ENCODE measurements around the gene IL13.

IL13 gene

DNA sequence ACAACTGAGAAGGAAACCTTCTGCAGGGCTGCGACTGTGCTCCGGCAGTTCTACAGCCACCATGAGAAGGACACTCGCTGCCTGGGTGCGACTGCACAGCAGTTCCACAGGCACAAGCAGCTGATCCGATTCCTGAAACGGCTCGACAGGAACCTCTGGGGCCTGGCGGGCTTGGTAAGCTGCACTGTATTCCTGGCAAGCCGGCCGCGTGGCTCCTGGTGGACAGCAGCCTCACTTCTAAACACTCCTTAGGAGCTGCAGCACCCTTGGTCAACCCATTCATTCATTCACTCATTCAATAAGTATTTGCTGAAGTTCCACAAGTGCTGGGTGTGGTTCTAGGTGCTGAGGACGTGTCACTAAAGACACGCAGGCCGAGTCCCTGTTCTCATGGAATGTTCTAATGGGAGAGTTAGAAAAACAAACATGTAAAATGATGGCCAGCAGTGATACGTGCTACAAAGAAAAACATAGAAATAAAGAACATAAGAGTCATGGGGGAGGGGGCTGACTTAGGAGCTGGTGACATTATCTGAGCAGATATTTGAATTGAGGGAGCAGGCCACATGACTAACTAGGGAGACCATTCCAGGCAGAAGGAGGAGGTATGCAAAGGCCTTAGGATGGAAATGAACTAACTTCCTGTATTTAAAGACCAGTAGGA, 21.9 kb downstream of the IL13 start:
- TF ChIP-seq CTCF (conservative IDR thresholded peaks at IDR 0.05), result no peak
- no peak overlapping the region for H3K27ac ChIP-seq

DNA sequence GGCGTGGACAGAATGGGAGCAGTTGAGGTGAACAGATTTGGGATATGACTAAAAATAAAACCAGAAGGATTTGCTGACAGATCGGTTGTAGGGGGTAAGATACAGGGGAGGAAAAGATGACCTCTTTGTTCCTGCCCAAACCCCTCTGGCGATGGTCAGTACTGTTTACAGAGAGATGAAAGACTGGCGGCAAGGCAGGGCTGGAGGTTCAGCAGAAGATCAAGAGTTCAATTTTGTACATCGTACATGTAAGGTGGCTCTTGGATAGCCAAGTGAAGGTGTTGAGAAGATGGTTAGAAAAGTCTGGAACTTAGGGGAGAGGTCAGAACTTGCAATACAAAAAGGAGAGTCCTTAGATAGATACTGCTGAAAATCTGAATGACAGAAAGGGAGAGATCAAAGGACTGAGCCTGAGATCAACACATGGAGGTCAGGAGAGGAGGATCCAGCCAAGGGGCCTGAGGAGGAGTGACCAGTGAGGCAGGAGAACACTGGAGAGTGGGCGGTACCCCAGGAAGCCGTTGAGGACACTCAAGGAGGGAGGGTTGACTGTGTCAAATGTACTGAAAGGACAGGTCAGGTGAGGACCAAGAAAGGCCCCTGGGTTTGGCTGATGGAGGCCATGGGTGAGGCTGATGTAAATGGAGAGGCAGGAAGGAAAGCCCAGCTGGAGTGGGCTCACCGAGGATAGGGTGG, 23.0 kb downstream of the IL13 start:
- TF ChIP-seq CTCF (conservative IDR thresholded peaks at IDR 0.05), result no peak
- H3K27ac ChIP-seq, result no peak overlapping the region

DNA sequence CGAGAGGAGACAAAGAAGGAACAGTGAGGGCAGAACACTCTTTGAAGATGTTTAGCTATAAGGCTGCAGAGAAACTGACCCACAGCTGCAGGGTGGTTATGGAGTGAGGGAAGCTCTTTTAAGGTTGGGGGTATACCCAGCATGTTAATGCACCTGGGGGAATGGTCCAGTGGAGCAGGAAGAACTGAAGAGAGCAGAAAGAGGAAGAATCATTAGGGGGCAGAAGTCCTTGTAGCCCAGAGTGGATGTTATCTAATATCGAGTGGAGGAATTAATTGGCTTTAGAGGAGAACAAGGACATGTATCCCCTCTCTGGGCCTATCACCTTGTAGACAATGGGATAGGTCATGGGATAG, 23.5 kb downstream of the IL13 start:
- H3K27ac ChIP-seq, result no peak overlapping the region
- TF ChIP-seq CTCF (conservative IDR thresholded peaks at IDR 0.05), result no peak

DNA sequence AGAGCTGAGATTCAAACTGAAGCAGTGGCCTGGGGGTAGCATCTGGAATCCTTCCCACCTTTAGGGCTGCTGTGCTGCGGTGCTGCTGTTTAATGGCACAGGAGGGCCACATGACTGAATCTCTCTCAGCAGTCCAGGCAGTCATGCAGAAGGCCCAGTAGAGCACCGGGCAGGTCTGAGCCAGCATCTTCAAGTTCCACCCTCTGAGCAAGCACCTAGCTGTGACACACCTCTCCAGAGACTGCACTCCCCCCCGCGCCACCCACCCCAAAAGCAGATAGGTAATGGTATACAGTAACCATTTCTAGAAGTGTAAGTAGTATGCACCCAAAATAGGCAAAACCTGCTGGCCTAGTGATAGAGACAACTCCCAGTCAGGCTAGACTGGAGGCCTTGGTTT, 24.0 kb downstream of the IL13 start:
- H3K27ac ChIP-seq, result no peak overlapping the region
- TF ChIP-seq CTCF (conservative IDR thresholded peaks at IDR 0.05), result no peak

GRCh38 chr5:132684491-132684890, 26.5 kb downstream of the IL13 start:
- H3K27ac ChIP-seq, result no peak overlapping the region
- no peak for TF ChIP-seq CTCF (conservative IDR thresholded peaks at IDR 0.05)

GRCh38 chr5:132684922-132685720, 27.1 kb downstream of the IL13 start:
- H3K27ac ChIP-seq, result no peak overlapping the region
- no peak for TF ChIP-seq CTCF (conservative IDR thresholded peaks at IDR 0.05)

- H3K27ac ChIP-seq, result no peak overlapping the region
- TF ChIP-seq CTCF (conservative IDR thresholded peaks at IDR 0.05), result no peak
Observed at GRCh38 chr5:132686193-132686592, 28.2 kb downstream of the IL13 start.
